Parathyroid adenoma (tissue), 2 donors: ENCODE measurements around the gene LUC7L3.

Experiments used
- H2AFZ ChIP-seq: fragments of 300-600 bp; sonication (generic); one replicate; pipeline ENCODE4 v1.7.0; 2017; ENCODE audit warnings: antibody characterized with exemption, mild to moderate bottlenecking
- H3K27ac ChIP-seq: fragments of 300-600 bp; sonication (generic); one replicate; pipeline ENCODE4 v1.7.0; 2017
- H3K27me3 ChIP-seq: fragments of 300-600 bp; sonication (generic); one replicate; pipeline ENCODE4 v1.7.0; 2017; ENCODE audit warnings: low read length; ENCODE audit not compliant: control insufficient read depth, insufficient read depth
- H3K36me3 ChIP-seq: fragments of 300-600 bp; sonication (generic); one replicate; pipeline ENCODE4 v1.7.0; 2017; ENCODE audit warnings: low read length; ENCODE audit not compliant: control insufficient read depth, insufficient read depth
- H3K4me1 ChIP-seq: fragments of 300-600 bp; sonication (generic); one replicate; pipeline ENCODE4 v1.7.0; 2017; ENCODE audit warnings: control low read depth
- H3K4me2 ChIP-seq: fragments of 300-600 bp; sonication (generic); one replicate; pipeline ENCODE4 v1.7.0; 2017; ENCODE audit warnings: low read length
- H3K4me3 ChIP-seq: fragments of 300-600 bp; sonication (generic); one replicate; pipeline ENCODE4 v1.7.0; 2017; ENCODE audit warnings: low read depth, low read length
- H3K79me2 ChIP-seq: fragments of 300-600 bp; sonication (generic); one replicate; pipeline ENCODE4 v1.7.0; 2017; ENCODE audit warnings: control low read depth
- H3K9ac ChIP-seq: fragments of 300-600 bp; sonication (generic); one replicate; pipeline ENCODE4 v1.7.0; 2017; ENCODE audit warnings: mild to moderate bottlenecking
- H3K9me3 ChIP-seq: fragments of 300-600 bp; sonication (generic); one replicate; pipeline ENCODE4 v1.7.0; 2017; ENCODE audit warnings: low read length; ENCODE audit not compliant: control insufficient read depth
- CTCF ChIP-seq: fragments of 300-600 bp; sonication (generic); IDR thresholded peaks from one replicate; pipeline ENCODE4 v1.7.0; 2017; ENCODE audit warnings: antibody characterized with exemption, mild to moderate bottlenecking
- donor health status: primary hyperparathyroidism.

The LUC7L3 gene

GRCh38 chr17:50785946-50786570, 66.7 kb downstream of the LUC7L3 start:
- H3K4me1 ChIP-seq = no peaks in the 10 kb centered on the region
- no peak overlapping the region for H3K9ac ChIP-seq
- H3K27me3 ChIP-seq = no peaks in the 10 kb centered on the region
- no peaks in the 10 kb centered on the region for H3K79me2 ChIP-seq
- peak overlapping the region; percentile 8 for H2AFZ ChIP-seq
- H3K4me3 ChIP-seq = no peak overlapping the region
- no peak overlapping the region for H3K27ac ChIP-seq
- H3K9me3 ChIP-seq = no peaks in the 10 kb centered on the region
- H3K4me2 ChIP-seq = no peak overlapping the region
- H3K36me3 ChIP-seq = no peaks in the 10 kb centered on the region
- TF ChIP-seq CTCF = no peak

GRCh38 chr17:50787106-50787505, 67.7 kb downstream of the LUC7L3 start:
- no peaks in the 10 kb centered on the region for H3K27me3 ChIP-seq
- H3K27ac ChIP-seq = no peak overlapping the region
- no peak overlapping the region for H3K9ac ChIP-seq
- TF ChIP-seq CTCF = no peak
- no peaks in the 10 kb centered on the region for H3K79me2 ChIP-seq
- no peak overlapping the region for H3K4me3 ChIP-seq
- H3K9me3 ChIP-seq = no peaks in the 10 kb centered on the region
- no peaks in the 10 kb centered on the region for H3K36me3 ChIP-seq
- H2AFZ ChIP-seq = no peak overlapping the region
- H3K4me2 ChIP-seq = no peak overlapping the region
- no peaks in the 10 kb centered on the region for H3K4me1 ChIP-seq

- Histone ChIP-seq H3K27me3 (no peaks in the 10 kb centered on the region), H3K27ac (no peak overlapping the region), H3K9ac (no peak overlapping the region), H3K9me3 (no peaks in the 10 kb centered on the region), H3K79me2 (no peaks in the 10 kb centered on the region), H2AFZ (no peak overlapping the region), H3K4me2 (no peak overlapping the region), H3K36me3 (no peaks in the 10 kb centered on the region), H3K4me3 (no peak overlapping the region), H3K4me1 (no peaks in the 10 kb centered on the region)
- TF ChIP-seq CTCF = no peak
Measured at GRCh38 chr17:50790618-50791017, 71.2 kb downstream of the LUC7L3 start.

DNA sequence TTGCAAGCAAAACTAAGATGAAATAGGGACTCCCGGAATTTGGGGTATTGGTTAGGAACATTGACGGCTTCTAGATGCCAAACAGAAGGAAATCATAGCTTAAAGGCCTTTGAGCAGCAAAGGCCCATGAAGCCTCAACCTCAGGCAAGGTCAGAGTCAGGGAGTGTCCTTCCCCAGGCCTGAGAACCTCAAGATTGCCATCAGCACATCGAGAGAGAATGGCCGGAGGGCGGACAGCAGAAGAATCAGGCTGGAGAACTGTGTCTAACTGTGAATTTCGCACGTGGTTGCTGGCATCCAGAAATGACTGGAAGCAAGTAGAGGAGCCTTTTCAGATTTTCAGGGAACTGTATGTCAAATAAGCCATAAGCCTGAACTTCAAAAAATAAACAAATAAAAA, 72.7 kb downstream of the LUC7L3 start:
- no peak for TF ChIP-seq CTCF
- Histone ChIP-seq H3K27me3 (no peaks in the 10 kb centered on the region), H3K79me2 (no peaks in the 10 kb centered on the region), H3K4me3 (no peak overlapping the region), H3K27ac (no peak overlapping the region), H3K4me1 (no peaks in the 10 kb centered on the region), H3K4me2 (no peak overlapping the region), H3K36me3 (no peaks in the 10 kb centered on the region), H3K9ac (no peak overlapping the region), H2AFZ (no peak overlapping the region), H3K9me3 (no peaks in the 10 kb centered on the region)

GRCh38 chr17:50793007-50793406, 73.6 kb downstream of the LUC7L3 start:
- no peaks in the 10 kb centered on the region for H3K36me3 ChIP-seq
- no peaks in the 10 kb centered on the region for H3K9me3 ChIP-seq
- no peak overlapping the region for H2AFZ ChIP-seq
- H3K79me2 ChIP-seq = no peaks in the 10 kb centered on the region
- H3K4me3 ChIP-seq = no peak overlapping the region
- no peak overlapping the region for H3K27ac ChIP-seq
- H3K27me3 ChIP-seq = no peaks in the 10 kb centered on the region
- no peak overlapping the region for H3K9ac ChIP-seq
- H3K4me2 ChIP-seq = no peak overlapping the region
- H3K4me1 ChIP-seq = no peaks in the 10 kb centered on the region
- TF ChIP-seq CTCF = no peak
